ENCODE data around the gene REXO5. TPM values are rescaled to one million over a fixed set of nuclear protein-coding genes. Genes with fewer than 3 reads are reported as not detected.

Gene REXO5
- total RNA-seq, 1 experiment from 2014 or later = 8.5 TPM

- DNase-seq (ENCODE audit: low spot score) = no peak
- CTCF ChIA-PET = no interaction called here
- H3K36me3 Mint-ChIP-seq = peaks cover 16% of the 10 kb centered on the region
- H3K27ac Mint-ChIP-seq = no peak overlapping the region
- TF ChIP-seq AR (CRISPR knock-in tag; IDR thresholded peaks at IDR 0.05) (no peak), SOX15 (CRISPR knock-in tag; IDR thresholded peaks at IDR 0.05) (no peak), IRF1 (CRISPR knock-in tag; IDR thresholded peaks at IDR 0.05) (no peak), GTF2I (CRISPR knock-in tag; conservative IDR thresholded peaks at IDR 0.05) (no peak), ZNF263 (CRISPR knock-in tag; IDR thresholded peaks at IDR 0.05; ENCODE audit: low read depth) (no peak), ETV6 (CRISPR knock-in tag; IDR thresholded peaks at IDR 0.05) (no peak), GRHL2 (CRISPR knock-in tag; IDR thresholded peaks at IDR 0.05; ENCODE audit: insufficient replicate concordance, severe bottlenecking) (no peak), PRRX2 (CRISPR knock-in tag; IDR thresholded peaks at IDR 0.05) (no peak), CDX4 (CRISPR knock-in tag; IDR thresholded peaks at IDR 0.05; ENCODE audit: borderline replicate concordance) (no peak), STAT6 (CRISPR knock-in tag; conservative IDR thresholded peaks at IDR 0.05; ENCODE audit: low read depth) (no peak)
- TF ChIP-seq, protein P1, sequence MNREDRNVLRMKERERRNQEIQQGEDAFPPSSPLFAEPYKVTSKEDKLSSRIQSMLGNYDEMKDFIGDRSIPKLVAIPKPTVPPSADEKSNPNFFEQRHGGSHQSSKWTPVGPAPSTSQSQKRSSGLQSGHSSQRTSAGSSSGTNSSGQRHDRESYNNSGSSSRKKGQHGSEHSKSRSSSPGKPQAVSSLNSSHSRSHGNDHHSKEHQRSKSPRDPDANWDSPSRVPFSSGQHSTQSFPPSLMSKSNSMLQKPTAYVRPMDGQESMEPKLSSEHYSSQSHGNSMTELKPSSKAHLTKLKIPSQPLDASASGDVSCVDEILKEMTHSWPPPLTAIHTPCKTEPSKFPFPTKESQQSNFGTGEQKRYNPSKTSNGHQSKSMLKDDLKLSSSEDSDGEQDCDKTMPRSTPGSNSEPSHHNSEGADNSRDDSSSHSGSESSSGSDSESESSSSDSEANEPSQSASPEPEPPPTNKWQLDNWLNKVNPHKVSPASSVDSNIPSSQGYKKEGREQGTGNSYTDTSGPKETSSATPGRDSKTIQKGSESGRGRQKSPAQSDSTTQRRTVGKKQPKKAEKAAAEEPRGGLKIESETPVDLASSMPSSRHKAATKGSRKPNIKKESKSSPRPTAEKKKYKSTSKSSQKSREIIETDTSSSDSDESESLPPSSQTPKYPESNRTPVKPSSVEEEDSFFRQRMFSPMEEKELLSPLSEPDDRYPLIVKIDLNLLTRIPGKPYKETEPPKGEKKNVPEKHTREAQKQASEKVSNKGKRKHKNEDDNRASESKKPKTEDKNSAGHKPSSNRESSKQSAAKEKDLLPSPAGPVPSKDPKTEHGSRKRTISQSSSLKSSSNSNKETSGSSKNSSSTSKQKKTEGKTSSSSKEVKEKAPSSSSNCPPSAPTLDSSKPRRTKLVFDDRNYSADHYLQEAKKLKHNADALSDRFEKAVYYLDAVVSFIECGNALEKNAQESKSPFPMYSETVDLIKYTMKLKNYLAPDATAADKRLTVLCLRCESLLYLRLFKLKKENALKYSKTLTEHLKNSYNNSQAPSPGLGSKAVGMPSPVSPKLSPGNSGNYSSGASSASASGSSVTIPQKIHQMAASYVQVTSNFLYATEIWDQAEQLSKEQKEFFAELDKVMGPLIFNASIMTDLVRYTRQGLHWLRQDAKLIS (CRISPR knock-in tag; IDR thresholded peaks at IDR 0.05; ENCODE audit: borderline replicate concordance) = no peak
- TF ChIP-seq, protein P2, sequence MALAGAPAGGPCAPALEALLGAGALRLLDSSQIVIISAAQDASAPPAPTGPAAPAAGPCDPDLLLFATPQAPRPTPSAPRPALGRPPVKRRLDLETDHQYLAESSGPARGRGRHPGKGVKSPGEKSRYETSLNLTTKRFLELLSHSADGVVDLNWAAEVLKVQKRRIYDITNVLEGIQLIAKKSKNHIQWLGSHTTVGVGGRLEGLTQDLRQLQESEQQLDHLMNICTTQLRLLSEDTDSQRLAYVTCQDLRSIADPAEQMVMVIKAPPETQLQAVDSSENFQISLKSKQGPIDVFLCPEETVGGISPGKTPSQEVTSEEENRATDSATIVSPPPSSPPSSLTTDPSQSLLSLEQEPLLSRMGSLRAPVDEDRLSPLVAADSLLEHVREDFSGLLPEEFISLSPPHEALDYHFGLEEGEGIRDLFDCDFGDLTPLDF (CRISPR knock-in tag; IDR thresholded peaks at IDR 0.05) = no peak
- TF ChIP-seq, protein P3, sequence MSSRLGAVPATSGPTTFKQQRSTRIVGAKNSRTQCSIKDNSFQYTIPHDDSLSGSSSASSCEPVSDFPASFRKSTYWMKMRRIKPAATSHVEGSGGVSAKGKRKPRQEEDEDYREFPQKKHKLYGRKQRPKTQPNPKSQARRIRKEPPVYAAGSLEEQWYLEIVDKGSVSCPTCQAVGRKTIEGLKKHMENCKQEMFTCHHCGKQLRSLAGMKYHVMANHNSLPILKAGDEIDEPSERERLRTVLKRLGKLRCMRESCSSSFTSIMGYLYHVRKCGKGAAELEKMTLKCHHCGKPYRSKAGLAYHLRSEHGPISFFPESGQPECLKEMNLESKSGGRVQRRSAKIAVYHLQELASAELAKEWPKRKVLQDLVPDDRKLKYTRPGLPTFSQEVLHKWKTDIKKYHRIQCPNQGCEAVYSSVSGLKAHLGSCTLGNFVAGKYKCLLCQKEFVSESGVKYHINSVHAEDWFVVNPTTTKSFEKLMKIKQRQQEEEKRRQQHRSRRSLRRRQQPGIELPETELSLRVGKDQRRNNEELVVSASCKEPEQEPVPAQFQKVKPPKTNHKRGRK (CRISPR knock-in tag; IDR thresholded peaks at IDR 0.05; ENCODE audit: borderline replicate concordance) = no peak
- POLR2A ChIA-PET = no interaction called here
- peaks cover 3% of the 10 kb centered on the region; the same call in 1 of the 2 replicates for H3K9me3 Mint-ChIP-seq
- no peaks in the 10 kb centered on the region for H3K27me3 Mint-ChIP-seq (ENCODE audit: low read depth)
- H3K4me3 Mint-ChIP-seq = no peak overlapping the region
- no peak for ATAC-seq
- no peaks in the 10 kb centered on the region for H3K4me1 Mint-ChIP-seq
Observed at GRCh38 chr16:20818929-20819585, 12.7 kb downstream of the REXO5 start.
